GM21390 (cell line): ENCODE data around the gene PACSIN2.

Experiments
- ATAC-seq: cut with Tn5 transposase; IDR thresholded peaks from one replicate; pipeline ENCODE4 v1.9.1; 2021; ENCODE audit not compliant: unreplicated experiment

Gene PACSIN2

GRCh38 chr22:42831712-42832111 lies 183.2 kb downstream of the PACSIN2 start:
- no peak for ATAC-seq

- no peak for ATAC-seq
These were observed 184.8 kb downstream of the PACSIN2 start for GRCh38 chr22:42830161-42830560.

DNA sequence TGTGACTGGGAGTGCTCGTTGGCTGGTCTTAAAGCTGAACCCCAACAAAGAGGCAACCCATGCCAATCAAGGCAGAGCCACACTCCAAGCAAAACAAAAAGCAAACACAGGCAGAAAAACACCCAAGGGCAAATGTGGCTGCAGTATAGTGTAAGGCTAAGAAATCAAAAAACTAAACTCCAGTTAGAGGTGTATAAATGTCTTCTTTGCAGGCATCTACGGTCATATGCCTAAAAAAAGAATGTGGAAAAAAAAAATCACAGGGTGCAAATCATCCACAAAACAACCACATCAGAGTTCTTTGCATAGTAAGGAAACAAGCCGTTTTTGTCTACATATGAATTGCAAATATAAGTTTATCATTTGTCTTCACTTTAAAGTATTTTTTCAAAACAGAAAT lies 185.6 kb downstream of the PACSIN2 start:
- ATAC-seq: no peak

DNA sequence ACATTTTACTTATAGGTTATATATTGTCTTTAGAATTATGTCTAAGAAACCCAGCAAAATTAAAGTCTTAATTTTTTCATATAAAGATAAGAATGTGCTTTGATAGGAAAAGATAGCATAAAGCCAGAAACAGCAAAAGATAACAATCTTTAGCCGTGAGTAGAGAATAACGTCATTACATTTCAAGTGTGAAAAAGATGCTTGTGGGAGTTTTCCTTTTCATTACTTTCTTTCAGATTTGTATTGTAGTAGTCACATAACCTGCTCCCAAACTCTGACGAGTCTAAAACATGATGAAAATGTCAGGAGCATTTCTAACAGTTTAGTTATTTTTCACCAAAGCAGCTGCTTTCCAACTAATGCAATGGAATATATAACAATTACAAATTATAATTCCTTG lies 189.2 kb downstream of the PACSIN2 start:
- ATAC-seq: no peak

- ATAC-seq: no peak
These were observed 193.6 kb downstream of the PACSIN2 start for GRCh38 chr22:42821386-42821785.

- no peak for ATAC-seq
These were observed 194.7 kb downstream of the PACSIN2 start for GRCh38 chr22:42820045-42820763.
